ENCODE measurements around the gene IFT80.

DNA sequence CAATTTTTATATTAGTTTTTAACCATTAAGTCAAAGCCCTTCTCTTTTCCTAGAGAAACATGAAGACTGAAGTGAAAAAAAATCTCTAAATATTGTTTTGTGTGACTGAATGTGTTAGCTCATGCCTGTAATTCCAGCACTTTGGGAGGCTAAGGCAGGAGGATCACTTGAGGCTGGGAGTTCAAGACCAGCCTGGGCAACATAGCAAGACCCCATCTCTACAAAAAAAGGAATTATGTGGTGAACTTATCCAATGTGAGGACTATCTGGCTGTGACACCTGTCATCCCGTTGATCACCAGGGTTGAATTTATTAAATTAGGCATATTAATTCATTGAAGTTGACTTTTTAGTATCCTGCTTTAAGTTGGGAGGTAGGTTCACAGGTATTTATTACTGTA lies 13.5 kb upstream of the IFT80 start:
- TF ChIP-seq, protein P1, sequence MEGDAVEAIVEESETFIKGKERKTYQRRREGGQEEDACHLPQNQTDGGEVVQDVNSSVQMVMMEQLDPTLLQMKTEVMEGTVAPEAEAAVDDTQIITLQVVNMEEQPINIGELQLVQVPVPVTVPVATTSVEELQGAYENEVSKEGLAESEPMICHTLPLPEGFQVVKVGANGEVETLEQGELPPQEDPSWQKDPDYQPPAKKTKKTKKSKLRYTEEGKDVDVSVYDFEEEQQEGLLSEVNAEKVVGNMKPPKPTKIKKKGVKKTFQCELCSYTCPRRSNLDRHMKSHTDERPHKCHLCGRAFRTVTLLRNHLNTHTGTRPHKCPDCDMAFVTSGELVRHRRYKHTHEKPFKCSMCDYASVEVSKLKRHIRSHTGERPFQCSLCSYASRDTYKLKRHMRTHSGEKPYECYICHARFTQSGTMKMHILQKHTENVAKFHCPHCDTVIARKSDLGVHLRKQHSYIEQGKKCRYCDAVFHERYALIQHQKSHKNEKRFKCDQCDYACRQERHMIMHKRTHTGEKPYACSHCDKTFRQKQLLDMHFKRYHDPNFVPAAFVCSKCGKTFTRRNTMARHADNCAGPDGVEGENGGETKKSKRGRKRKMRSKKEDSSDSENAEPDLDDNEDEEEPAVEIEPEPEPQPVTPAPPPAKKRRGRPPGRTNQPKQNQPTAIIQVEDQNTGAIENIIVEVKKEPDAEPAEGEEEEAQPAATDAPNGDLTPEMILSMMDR (IDR thresholded peaks at IDR 0.05), result no peak
- TF ChIP-seq POLR2A (IDR thresholded peaks at IDR 0.05; ENCODE audit: low read depth) (no peak), EP300 (IDR thresholded peaks at IDR 0.05) (no peak), POLR2AphosphoS5 (IDR thresholded peaks at IDR 0.05) (no peak)
